Renal cortex interstitium (tissue), 11 donors: ENCODE measurements around the gene SOBP. TPM values are rescaled to one million over a fixed set of nuclear protein-coding genes. Genes with fewer than 3 reads are reported as not detected.
A peak's percentile ranks its signal among the peaks of the same experiment; 100 is the strongest.
"Not testable (repeated sequence)": the region's sequence is repeated elsewhere in the genome, so short reads cannot be mapped to it uniquely, and the experiment has no call there.

Experiments used
- DNase-seq, 11 donors: peaks; one replicate each; pipeline ENCODE4 v3.0.0-alpha.2; 2013; ENCODE audit warnings: low read depth in 9 of 11, low spot score in 4 of 11; ENCODE audit errors: extremely low read depth in 1 of 11
- polyA plus RNA-seq, 3 donors: library from polyadenylated mRNA; unstranded; fragments of 120-200 nt; gene quantifications; one replicate each; pipeline ENCODE4 v1.2.1, GENCODE V29; 2013; ENCODE audit not compliant: insufficient read length in 3 of 3

SOBP gene
- polyA plus RNA-seq, 3 donors = 12.0 to 15.7 (median 14.6) TPM

DNA sequence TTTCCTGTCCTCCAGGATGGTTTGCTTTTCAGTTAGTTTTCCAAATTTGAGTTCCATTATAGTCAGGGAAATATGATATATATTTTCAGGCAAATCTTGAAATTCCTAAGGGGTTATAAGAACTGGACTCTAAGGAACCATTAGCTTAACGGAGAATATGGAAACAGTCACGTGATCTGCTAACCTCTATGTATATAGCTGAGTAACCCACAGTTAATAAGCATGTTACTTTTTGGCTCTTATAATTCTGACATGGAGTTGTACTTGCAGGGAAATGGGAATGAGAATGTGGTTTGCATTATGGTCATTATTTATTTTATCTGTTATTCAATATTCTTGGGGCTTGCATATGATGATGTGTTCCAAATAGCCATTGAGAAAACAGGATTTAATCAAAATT, 23.3 kb downstream of the SOBP start:
- DNase-seq = no peak

GRCh38 chr6:107515955-107516354, 26.0 kb downstream of the SOBP start:
- DNase-seq = no peak

DNA sequence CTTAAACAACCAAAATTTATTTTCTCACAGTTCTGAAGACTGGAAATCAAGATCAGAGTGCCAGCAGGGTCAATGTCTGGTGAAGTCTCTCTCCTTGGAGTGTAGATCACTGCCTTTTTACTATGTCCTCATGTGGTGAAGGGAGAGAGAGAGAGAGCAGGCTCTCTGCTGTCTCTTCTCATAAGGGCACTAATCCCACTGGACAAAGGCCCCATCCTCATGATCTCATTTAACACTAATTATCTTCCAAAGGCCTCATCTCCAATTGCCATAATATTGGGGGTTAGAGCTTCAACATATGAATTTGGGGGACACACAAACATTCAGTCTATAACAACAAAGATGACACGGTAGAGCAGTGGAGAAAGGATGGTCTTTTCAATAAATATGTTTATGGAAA, 27.4 kb downstream of the SOBP start:
- no peak for DNase-seq

- not testable (repeated sequence) for DNase-seq
Measured at GRCh38 chr6:107519224-107519623, 29.3 kb downstream of the SOBP start.

- DNase-seq = not testable (repeated sequence)
Measured at GRCh38 chr6:107520706-107521105, 30.8 kb downstream of the SOBP start.

- DNase-seq = no peak
Measured at GRCh38 chr6:107523054-107523791, 33.3 kb downstream of the SOBP start.

- no peak for DNase-seq
Measured at GRCh38 chr6:107523794-107524193, 33.9 kb downstream of the SOBP start.

DNA sequence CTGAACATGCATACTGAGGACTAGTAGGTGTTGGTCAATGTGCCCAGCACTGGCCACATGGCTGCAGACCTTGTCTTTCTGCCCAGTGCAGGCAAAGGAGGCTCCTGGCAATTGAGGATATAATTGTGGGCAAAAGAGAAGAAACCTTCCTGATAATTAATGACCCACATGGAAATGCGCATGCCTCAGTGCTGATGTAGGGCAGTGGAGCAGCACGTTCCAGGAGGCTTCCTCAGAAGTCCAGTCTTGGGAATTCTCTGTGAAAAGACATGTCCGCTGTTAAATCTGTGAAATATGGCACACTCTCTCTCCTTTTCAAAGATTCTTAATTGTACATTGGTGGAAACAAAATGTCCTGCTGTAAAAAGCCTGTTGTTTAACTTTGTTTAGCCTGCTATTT, 34.7 kb downstream of the SOBP start:
- DNase-seq = no peak

GRCh38 chr6:107531868-107532267, 42.0 kb downstream of the SOBP start:
- DNase-seq = no peak

DNA sequence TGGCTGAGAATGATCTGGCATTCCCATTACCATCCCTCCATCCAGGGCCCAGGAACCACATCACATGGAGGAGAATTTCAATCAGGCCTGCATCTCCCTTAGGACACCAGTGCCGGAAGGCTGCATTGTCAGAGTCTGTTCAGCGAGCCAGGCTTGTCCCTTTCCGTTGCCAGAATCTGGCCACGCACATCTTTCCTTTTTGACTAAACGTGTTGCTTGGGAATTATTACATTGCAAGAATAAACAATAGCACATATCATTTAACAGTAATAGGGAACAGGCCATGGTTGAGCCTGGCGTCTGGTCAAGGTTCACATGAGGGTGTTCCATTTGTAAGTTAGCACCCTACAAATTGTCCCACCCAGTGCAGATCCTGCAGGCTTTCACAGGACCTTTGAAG, 42.8 kb downstream of the SOBP start:
- DNase-seq = no peak

DNA sequence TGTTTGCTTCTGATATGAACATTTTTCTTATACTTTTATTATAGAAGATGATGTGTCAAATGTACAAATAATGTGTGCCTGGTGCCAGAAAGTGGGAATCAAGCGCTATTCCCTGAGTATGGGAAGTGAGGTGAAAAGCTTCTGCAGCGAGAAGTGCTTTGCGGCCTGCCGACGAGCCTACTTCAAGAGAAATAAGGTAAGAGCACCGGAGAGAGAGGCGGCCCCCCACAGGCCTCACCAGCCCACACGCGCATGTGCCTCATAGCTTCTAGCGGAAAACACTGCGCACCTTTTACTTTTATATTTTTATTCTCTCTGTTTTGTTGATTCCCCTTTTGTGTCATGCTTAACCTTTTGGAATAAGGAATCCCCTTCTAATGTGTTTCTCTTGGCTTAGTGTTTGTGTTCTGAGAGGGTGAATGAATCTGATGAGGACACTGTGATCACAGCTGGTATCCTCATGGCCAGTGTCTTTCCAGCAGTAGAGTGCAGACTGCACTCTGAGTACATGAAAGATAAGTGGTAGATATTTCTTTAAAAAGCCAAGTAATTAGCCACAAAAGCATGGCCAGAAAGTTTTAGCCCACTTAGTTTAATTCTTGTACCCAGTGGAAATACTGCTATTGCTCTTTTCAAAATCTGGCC, 43.6 kb downstream of the SOBP start:
- no peak for DNase-seq

- no peak for DNase-seq
Measured at GRCh38 chr6:107534571-107535141, 44.7 kb downstream of the SOBP start.

DNA sequence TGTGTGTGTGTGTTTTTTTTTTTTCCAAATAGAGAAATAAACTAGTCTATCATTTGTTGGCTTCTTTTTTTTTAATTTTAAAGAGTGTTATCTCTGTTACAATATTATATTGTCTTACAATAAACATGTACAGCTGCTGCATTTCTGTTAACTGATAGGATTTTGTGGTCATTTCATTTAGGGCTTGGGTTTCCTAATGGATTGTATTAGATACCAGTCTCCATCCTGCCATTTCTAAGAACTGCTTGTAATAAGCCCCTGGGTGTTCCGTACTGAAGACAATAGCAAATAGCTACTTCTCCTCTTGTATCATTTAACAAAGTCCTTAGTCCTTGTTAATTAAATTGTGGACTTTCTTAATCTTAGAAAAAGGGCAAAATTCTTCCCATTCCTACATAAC, 45.7 kb downstream of the SOBP start:
- no peak for DNase-seq

DNA sequence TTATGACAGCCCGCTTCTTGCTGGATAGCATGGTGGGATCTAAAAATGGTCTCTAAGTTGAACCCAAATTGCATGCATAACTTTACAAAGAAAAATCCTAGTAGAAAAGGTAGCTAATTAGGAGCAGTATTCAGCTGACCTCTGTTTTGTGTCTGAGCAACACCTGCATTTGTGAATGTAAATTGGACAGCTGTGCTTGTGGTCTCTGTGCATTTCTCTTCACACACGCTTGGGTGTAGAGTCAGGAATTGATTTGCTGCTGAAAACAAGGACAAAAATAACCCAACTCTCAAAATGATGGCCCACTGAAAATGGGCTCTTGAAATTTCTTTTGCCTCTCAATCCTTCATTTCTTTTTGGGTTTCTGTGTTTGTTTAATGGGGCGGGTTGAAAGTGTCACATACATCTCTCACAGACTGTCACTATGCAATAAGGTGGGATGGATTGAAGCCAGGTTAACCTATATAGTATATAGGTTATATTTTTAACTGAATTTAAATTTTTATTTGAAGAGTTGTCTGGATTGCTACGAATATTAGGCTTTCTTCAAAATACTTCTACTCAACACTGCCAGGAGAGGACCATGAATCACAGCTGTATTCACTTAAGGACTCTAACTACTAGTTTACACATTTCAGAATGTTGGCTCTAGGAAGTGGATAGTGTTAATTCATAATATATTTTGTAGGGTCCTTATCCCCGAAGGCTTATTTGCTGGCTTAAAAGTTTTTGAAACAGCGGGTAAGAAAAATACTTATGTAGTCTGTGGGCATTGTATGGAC, 46.5 kb downstream of the SOBP start:
- DNase-seq = no peak

GRCh38 chr6:107537559-107537958, 47.6 kb downstream of the SOBP start:
- no peak for DNase-seq

GRCh38 chr6:107538856-107539387, 49.0 kb downstream of the SOBP start:
- no peak for DNase-seq

- DNase-seq = peak in 1 of 11 donors; percentile 49
Measured at GRCh38 chr6:107539409-107539808, 49.5 kb downstream of the SOBP start.

GRCh38 chr6:107539849-107540464, 50.0 kb downstream of the SOBP start:
- DNase-seq = no peak

DNA sequence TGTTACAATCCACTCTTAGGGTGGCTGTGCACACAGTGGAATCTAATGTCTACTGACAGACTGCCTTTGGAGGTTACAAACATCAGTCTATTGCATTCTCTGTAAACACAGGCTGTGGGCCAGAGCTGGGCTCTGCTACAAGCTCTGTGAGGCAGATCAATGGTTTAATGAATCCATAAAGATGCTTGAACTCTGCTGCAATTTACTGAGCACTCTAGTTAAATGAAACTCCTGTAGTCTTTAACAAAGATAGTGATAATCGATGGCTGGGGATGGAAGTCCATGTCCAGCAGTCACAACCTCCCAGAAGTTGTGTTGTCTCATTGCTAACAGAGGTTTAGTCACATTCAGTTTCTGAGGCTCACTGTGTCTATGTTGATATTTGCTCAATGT, 50.5 kb downstream of the SOBP start:
- no peak for DNase-seq
